Measurements from ENCODE around the gene LILRB2. TPM values are rescaled to one million over a fixed set of nuclear protein-coding genes. Genes with fewer than 3 reads are reported as not detected.
"Not testable (repeated sequence)": the region's sequence is repeated elsewhere in the genome, so short reads cannot be mapped to it uniquely, and the experiment has no call there.

The LILRB2 gene
- polyA plus RNA-seq, 1 experiment = not detected

DNA sequence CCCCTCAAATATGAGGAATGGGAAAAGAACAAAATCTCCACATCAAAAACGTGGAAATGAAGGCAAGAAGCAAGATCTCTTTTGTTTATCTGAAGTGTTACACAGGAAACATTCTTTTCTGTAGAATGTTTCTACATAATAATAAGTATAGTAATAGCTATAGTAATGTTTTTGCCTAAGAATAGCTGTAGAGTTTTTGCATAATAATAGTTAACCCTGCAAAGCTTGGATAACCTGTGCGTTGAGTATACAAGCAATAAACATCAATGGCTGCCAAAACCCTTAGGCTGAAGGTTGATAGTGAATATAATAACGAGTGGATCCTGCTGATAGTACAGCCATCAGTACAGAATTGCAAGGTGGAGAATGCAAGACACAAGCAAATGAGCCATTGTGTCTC lies 43.2 kb upstream of the LILRB2 start:
- no peaks in the 10 kb centered on the region for H3K36me3 ChIP-seq (ENCODE audit: control insufficient read depth, insufficient read depth, low read length)
- POLR2A ChIA-PET = no interaction called here
- H3K27me3 ChIP-seq (ENCODE audit: control insufficient read depth, insufficient read depth, low read length) = peaks cover 2% of the 10 kb centered on the region; the same call in 1 of the 2 replicates
- no peak overlapping the region for H3K4me3 ChIP-seq (ENCODE audit: low read depth, low read length)
- no peak for DNase-seq (ENCODE audit: low read depth)
- TF ChIP-seq, protein P1, sequence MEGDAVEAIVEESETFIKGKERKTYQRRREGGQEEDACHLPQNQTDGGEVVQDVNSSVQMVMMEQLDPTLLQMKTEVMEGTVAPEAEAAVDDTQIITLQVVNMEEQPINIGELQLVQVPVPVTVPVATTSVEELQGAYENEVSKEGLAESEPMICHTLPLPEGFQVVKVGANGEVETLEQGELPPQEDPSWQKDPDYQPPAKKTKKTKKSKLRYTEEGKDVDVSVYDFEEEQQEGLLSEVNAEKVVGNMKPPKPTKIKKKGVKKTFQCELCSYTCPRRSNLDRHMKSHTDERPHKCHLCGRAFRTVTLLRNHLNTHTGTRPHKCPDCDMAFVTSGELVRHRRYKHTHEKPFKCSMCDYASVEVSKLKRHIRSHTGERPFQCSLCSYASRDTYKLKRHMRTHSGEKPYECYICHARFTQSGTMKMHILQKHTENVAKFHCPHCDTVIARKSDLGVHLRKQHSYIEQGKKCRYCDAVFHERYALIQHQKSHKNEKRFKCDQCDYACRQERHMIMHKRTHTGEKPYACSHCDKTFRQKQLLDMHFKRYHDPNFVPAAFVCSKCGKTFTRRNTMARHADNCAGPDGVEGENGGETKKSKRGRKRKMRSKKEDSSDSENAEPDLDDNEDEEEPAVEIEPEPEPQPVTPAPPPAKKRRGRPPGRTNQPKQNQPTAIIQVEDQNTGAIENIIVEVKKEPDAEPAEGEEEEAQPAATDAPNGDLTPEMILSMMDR (IDR thresholded peaks at IDR 0.05; ENCODE audit: insufficient read depth, low read depth, low read length) = no peak
- CTCF ChIA-PET = interaction anchor here (0.6 to 2.2 kb wide), 8 partner anchors 14 to 158 kb away, joined by 3 to 10 read pairs (median 4); no protein-coding TSS in a partner anchor

- H3K4me3 ChIP-seq (ENCODE audit: low read depth, low read length); DNase-seq (ENCODE audit: low read depth); H3K36me3 ChIP-seq (ENCODE audit: control insufficient read depth, insufficient read depth, low read length); POLR2A ChIA-PET; H3K27me3 ChIP-seq (ENCODE audit: control insufficient read depth, insufficient read depth, low read length): not testable (repeated sequence)
- CTCF ChIA-PET = interaction anchor here (2.2 kb wide), 1 partner anchor 56 kb away, joined by 9 read pairs; no protein-coding TSS in a partner anchor
These were observed 42.0 kb upstream of the LILRB2 start for GRCh38 chr19:54322934-54323333.

- H3K4me3 ChIP-seq (ENCODE audit: low read depth, low read length); DNase-seq (ENCODE audit: low read depth); POLR2A ChIA-PET; H3K27me3 ChIP-seq (ENCODE audit: control insufficient read depth, insufficient read depth, low read length); H3K36me3 ChIP-seq (ENCODE audit: control insufficient read depth, insufficient read depth, low read length): not testable (repeated sequence)
- CTCF ChIA-PET = interaction anchor here (1.8 kb wide), 1 partner anchor 70 kb away, joined by 5 read pairs; no protein-coding TSS in a partner anchor
These were observed 41.4 kb upstream of the LILRB2 start for GRCh38 chr19:54322295-54322694.

- H3K4me3 ChIP-seq (ENCODE audit: low read depth, low read length) = no peak overlapping the region
- TF ChIP-seq, protein P1 (IDR thresholded peaks at IDR 0.05; ENCODE audit: insufficient read depth, low read depth, low read length) = no peak
- no peak for DNase-seq (ENCODE audit: low read depth)
- H3K36me3 ChIP-seq (ENCODE audit: control insufficient read depth, insufficient read depth, low read length) = no peaks in the 10 kb centered on the region
- POLR2A ChIA-PET = no interaction called here
- CTCF ChIA-PET = interaction anchor here (1.8 kb wide), 1 partner anchor 72 kb away, joined by 5 read pairs; no protein-coding TSS in a partner anchor
- H3K27me3 ChIP-seq (ENCODE audit: control insufficient read depth, insufficient read depth, low read length) = peaks cover 2% of the 10 kb centered on the region; the same call in 1 of the 2 replicates
These were observed 39.2 kb upstream of the LILRB2 start for GRCh38 chr19:54319892-54320670.

GRCh38 chr19:54319049-54319448 lies 38.1 kb upstream of the LILRB2 start:
- CTCF ChIA-PET = no interaction called here

DNA sequence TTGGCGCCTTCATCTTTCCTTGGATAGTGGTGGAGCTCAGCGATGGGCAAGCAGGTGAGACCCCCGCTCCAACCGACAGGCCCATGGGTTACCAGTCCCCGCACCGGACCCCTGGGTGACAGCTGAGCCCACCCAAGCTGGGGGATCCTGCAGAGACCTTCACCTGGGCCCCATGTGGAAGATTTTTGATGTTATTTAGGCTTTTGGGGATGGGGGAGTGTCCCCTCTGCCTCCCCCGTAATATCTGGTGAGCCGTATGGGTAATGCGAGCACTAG lies 37.0 kb upstream of the LILRB2 start:
- TF ChIP-seq, protein P1 (IDR thresholded peaks at IDR 0.05; ENCODE audit: insufficient read depth, low read depth, low read length) = no peak

More at GRCh38 chr19:54319049-54319448, 38.1 kb upstream of the LILRB2 start:
- H3K27me3 ChIP-seq (ENCODE audit: control insufficient read depth, insufficient read depth, low read length) = peaks cover 2% of the 10 kb centered on the region; the same call in 1 of the 2 replicates
- DNase-seq (ENCODE audit: low read depth) = no peak
- no peaks in the 10 kb centered on the region for H3K36me3 ChIP-seq (ENCODE audit: control insufficient read depth, insufficient read depth, low read length)
- no peak overlapping the region for H3K4me3 ChIP-seq (ENCODE audit: low read depth, low read length)
- TF ChIP-seq, protein P1 (IDR thresholded peaks at IDR 0.05; ENCODE audit: insufficient read depth, low read depth, low read length) = no peak
- POLR2A ChIA-PET = no interaction called here

More for the DNA sequence above, 37.0 kb upstream of the LILRB2 start:
- ChIA-PET CTCF (interaction anchor here (1.7 kb wide), 1 partner anchor 150 kb away, joined by 4 read pairs; no protein-coding TSS in a partner anchor), POLR2A (no interaction called here)
- no peak overlapping the region for H3K4me3 ChIP-seq (ENCODE audit: low read depth, low read length)
- no peaks in the 10 kb centered on the region for H3K36me3 ChIP-seq (ENCODE audit: control insufficient read depth, insufficient read depth, low read length)
- peaks cover 2% of the 10 kb centered on the region; the same call in 1 of the 2 replicates for H3K27me3 ChIP-seq (ENCODE audit: control insufficient read depth, insufficient read depth, low read length)
- DNase-seq (ENCODE audit: low read depth) = no peak
